H9 (cell line): ENCODE data around the gene FOXK1. TPM values are rescaled to one million over a fixed set of nuclear protein-coding genes. Genes with fewer than 3 reads are reported as not detected.

ENCODE experiments used
- DNase-seq: peaks from one replicate; pipeline ENCODE4 v3.0.0-alpha.2; 2017
- H2AFZ ChIP-seq: one replicate; pipeline ENCODE4 v1.6.1; 2013; ENCODE audit warnings: mild to moderate bottlenecking, low read length, control low read depth, moderate library complexity
- H2AK5ac ChIP-seq: 2 replicates; pipeline ENCODE4 v1.6.1; 2013; ENCODE audit warnings: low read length, control low read depth, mixed read lengths; ENCODE audit not compliant: insufficient read length
- H2BK120ac ChIP-seq: one replicate; pipeline ENCODE4 v1.6.1; 2013; ENCODE audit warnings: low read depth, mild to moderate bottlenecking, low read length, control low read depth, inconsistent platforms; ENCODE audit not compliant: poor library complexity, severe bottlenecking
- H2BK12ac ChIP-seq: 2 replicates; pipeline ENCODE4 v1.6.1; 2013; ENCODE audit warnings: low read length, control low read depth, mixed read lengths, low read depth; ENCODE audit not compliant: insufficient read length
- H2BK15ac ChIP-seq: 2 replicates; pipeline ENCODE4 v1.6.1; 2013; ENCODE audit warnings: low read depth, low read length, control low read depth
- H2BK20ac ChIP-seq: one replicate; pipeline ENCODE4 v1.6.1; 2013; ENCODE audit warnings: low read depth, mild to moderate bottlenecking, low read length, control low read depth, inconsistent platforms; ENCODE audit not compliant: poor library complexity, severe bottlenecking
- H2BK5ac ChIP-seq: 2 replicates; pipeline ENCODE4 v1.6.1; 2013; ENCODE audit warnings: low read length, control low read depth, mixed read lengths; ENCODE audit not compliant: insufficient read length
- H3K14ac ChIP-seq: 2 replicates; pipeline ENCODE4 v1.6.1; 2013; ENCODE audit warnings: low read length, control low read depth; ENCODE audit not compliant: insufficient read depth
- H3K18ac ChIP-seq: 2 replicates; pipeline ENCODE4 v1.6.1; 2013; ENCODE audit warnings: low read depth, mild to moderate bottlenecking, mixed read lengths, low read length, control low read depth; ENCODE audit not compliant: insufficient read length
- H3K23ac ChIP-seq: 2 replicates; pipeline ENCODE4 v1.6.1; 2013; ENCODE audit warnings: low read length, control low read depth, mixed read lengths, low read depth; ENCODE audit not compliant: insufficient read length
- H3K23me2 ChIP-seq: 2 replicates; pipeline ENCODE4 v1.6.1; 2013; ENCODE audit warnings: low read depth, mild to moderate bottlenecking, mixed read lengths, low read length, control low read depth; ENCODE audit not compliant: insufficient read length, poor library complexity, severe bottlenecking
- H3K27ac ChIP-seq: 2 replicates; pipeline ENCODE4 v1.5.1; 2013; ENCODE audit warnings: low read length, control low read depth, mixed read lengths, low read depth; ENCODE audit not compliant: insufficient read length
- H3K27me3 ChIP-seq: 2 replicates; pipeline ENCODE4 v1.6.1; 2013; ENCODE audit warnings: low read length, control low read depth, inconsistent platforms; ENCODE audit not compliant: insufficient read depth
- H3K4ac ChIP-seq: 2 replicates; pipeline ENCODE4 v1.6.1; 2013; ENCODE audit warnings: low read depth, mild to moderate bottlenecking, control low read depth, inconsistent platforms, low read length, moderate library complexity
- H3K4me1 ChIP-seq: 2 replicates; pipeline ENCODE4 v1.6.1; 2013; ENCODE audit warnings: low read length, control low read depth, inconsistent platforms; ENCODE audit not compliant: insufficient read depth
- H3K4me2 ChIP-seq: 2 replicates; pipeline ENCODE4 v1.6.1; 2013; ENCODE audit warnings: low read length, control low read depth, mixed read lengths; ENCODE audit not compliant: insufficient read length, insufficient read depth
- H3K56ac ChIP-seq: 2 replicates; pipeline ENCODE4 v1.6.1; 2013; ENCODE audit warnings: low read depth, mild to moderate bottlenecking, mixed read lengths, low read length, control low read depth; ENCODE audit not compliant: insufficient read length
- H3K79me1 ChIP-seq: 2 replicates; pipeline ENCODE4 v1.6.1; 2013; ENCODE audit warnings: low read depth, mild to moderate bottlenecking, moderate library complexity, low read length, control low read depth, inconsistent platforms; ENCODE audit not compliant: insufficient read depth, poor library complexity, severe bottlenecking
- H3K79me2 ChIP-seq: 2 replicates; pipeline ENCODE4 v1.6.1; 2013; ENCODE audit warnings: low read length, control low read depth, inconsistent platforms; ENCODE audit not compliant: insufficient read depth
- H3K9ac ChIP-seq: 2 replicates; pipeline ENCODE4 v1.6.1; 2013; ENCODE audit warnings: low read length, control low read depth, mixed read lengths; ENCODE audit not compliant: insufficient read length; ENCODE audit errors: extremely low read depth
- H3K9me3 ChIP-seq: one replicate; pipeline ENCODE4 v1.6.1; 2013; ENCODE audit warnings: low read depth, low read length, inconsistent platforms; ENCODE audit not compliant: control insufficient read depth
- H3T11ph ChIP-seq: one replicate; pipeline ENCODE4 v1.6.1; 2013; ENCODE audit warnings: mild to moderate bottlenecking, low read length, control low read depth, inconsistent platforms
- H4K20me1 ChIP-seq: one replicate; pipeline ENCODE4 v1.6.1; 2013; ENCODE audit not compliant: control insufficient read depth, insufficient read length, insufficient read depth
- H4K5ac ChIP-seq: 2 replicates; pipeline ENCODE4 v1.6.1; 2013; ENCODE audit warnings: low read depth, mild to moderate bottlenecking, mixed read lengths, low read length, control low read depth; ENCODE audit not compliant: insufficient read length
- H4K8ac ChIP-seq: replicated peaks from 2 replicates; pipeline ENCODE4 v1.6.1; 2013; ENCODE audit warnings: low read length, control low read depth, mixed read lengths, low read depth; ENCODE audit not compliant: insufficient read length
- H4K91ac ChIP-seq: 2 replicates; pipeline ENCODE4 v1.6.1; 2013; ENCODE audit warnings: low read depth, mild to moderate bottlenecking, moderate library complexity, mixed read lengths, low read length, control low read depth; ENCODE audit not compliant: insufficient read length
- H3K27ac Mint-ChIP-seq, 3 experiments: 2 replicates in 2 of 3; 3 replicates in 1 of 3; pipeline ENCODE4 v1.8.0; 2020 to 2021; ENCODE audit warnings: mixed read lengths in 3 of 3, mild to moderate bottlenecking in 1 of 3, moderate library complexity in 1 of 3
- H3K27me3 Mint-ChIP-seq: 2 replicates; pipeline ENCODE4 v1.8.0; 2021; ENCODE audit warnings: low read depth, mild to moderate bottlenecking, moderate library complexity, mixed read lengths
- H3K36me3 Mint-ChIP-seq, 3 experiments: 2 replicates in 2 of 3; 3 replicates in 1 of 3; pipeline ENCODE4 v1.8.0; 2020 to 2021; ENCODE audit warnings: low read depth in 3 of 3, mixed read lengths in 3 of 3; ENCODE audit not compliant: insufficient read depth in 1 of 3
- H3K4me1 Mint-ChIP-seq, 2 experiments: 2 replicates each; pipeline ENCODE4 v1.8.0; 2020; ENCODE audit warnings: mixed read lengths in 2 of 2
- H3K4me3 Mint-ChIP-seq, 2 experiments: 2 replicates in 1 of 2; 3 replicates in 1 of 2; pipeline ENCODE4 v1.8.0; 2020 to 2021; ENCODE audit warnings: mild to moderate bottlenecking in 2 of 2, mixed read lengths in 2 of 2, moderate library complexity in 1 of 2
- H3K9me3 Mint-ChIP-seq, 2 experiments: 2 replicates in 1 of 2; 3 replicates in 1 of 2; pipeline ENCODE4 v1.8.0; 2020; ENCODE audit warnings: mild to moderate bottlenecking in 2 of 2, mixed read lengths in 2 of 2, moderate library complexity in 1 of 2
- WGBS: extraction: QIAGEN DNeasy Blood & Tissue Kit; methylation state at CpG from one replicate; pipeline ENCODE4 v1.1.7; 2013; ENCODE audit warnings: missing lambda C conversion rate, low lambda C conversion rate, mixed read lengths; ENCODE audit not compliant: insufficient read length; ENCODE audit errors: extremely low coverage; 5-methylcytosine and 5-hydroxymethylcytosine counted together
- total RNA-seq: library from RNA; stranded (reverse); gene quantifications from 2 replicates; pipeline ENCODE4 v1.2.1, GENCODE V29; 2021
- TF ChIP-seq, protein P1 (sequence below): fragments of 200-600 bp; sonication (generic); conservative IDR thresholded peaks from 3 replicates; pipeline ENCODE4 v1.8.0; 2021; ENCODE audit warnings: antibody characterized with exemption, mild to moderate bottlenecking

Gene FOXK1
- total RNA-seq, 1 experiment from 2014 or later, result 14.4 TPM

DNA sequence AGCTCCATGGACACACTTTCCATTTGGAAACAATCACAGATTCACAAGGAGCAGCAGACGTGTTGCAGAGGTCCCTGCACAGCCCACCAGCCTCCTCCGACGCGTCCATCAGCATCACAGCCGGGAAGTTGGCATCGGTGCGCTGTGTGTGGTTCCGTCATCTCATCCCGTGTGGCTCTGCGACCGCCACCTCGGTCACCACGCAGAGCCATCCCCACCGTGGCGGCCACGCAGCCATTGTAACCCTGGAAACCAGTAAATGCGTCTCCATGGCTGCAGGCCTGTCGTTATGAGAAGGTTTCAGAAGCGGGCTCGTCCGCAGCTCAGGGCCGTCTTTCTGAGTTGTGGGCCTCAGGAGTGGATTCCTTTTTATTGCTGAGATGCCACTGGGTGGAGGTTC lies 36.0 kb downstream of the FOXK1 start:
- TF ChIP-seq, protein P1, sequence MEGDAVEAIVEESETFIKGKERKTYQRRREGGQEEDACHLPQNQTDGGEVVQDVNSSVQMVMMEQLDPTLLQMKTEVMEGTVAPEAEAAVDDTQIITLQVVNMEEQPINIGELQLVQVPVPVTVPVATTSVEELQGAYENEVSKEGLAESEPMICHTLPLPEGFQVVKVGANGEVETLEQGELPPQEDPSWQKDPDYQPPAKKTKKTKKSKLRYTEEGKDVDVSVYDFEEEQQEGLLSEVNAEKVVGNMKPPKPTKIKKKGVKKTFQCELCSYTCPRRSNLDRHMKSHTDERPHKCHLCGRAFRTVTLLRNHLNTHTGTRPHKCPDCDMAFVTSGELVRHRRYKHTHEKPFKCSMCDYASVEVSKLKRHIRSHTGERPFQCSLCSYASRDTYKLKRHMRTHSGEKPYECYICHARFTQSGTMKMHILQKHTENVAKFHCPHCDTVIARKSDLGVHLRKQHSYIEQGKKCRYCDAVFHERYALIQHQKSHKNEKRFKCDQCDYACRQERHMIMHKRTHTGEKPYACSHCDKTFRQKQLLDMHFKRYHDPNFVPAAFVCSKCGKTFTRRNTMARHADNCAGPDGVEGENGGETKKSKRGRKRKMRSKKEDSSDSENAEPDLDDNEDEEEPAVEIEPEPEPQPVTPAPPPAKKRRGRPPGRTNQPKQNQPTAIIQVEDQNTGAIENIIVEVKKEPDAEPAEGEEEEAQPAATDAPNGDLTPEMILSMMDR, result no peak
- Histone ChIP-seq H2BK12ac (no peak overlapping the region), H4K91ac (no peak overlapping the region), H2BK15ac (no peak overlapping the region), H3K79me1 (no peaks in the 10 kb centered on the region), H3K14ac (no peak overlapping the region), H4K20me1 (no peaks in the 10 kb centered on the region), H3K56ac (no peak overlapping the region), H3K4me1 (no peaks in the 10 kb centered on the region), H3T11ph (no peak overlapping the region), H3K9ac (no peak overlapping the region), H2BK5ac (no peak overlapping the region), H3K27ac (no peak overlapping the region), H4K5ac (no peak overlapping the region), H3K23ac (no peak overlapping the region), H2AFZ (no peak overlapping the region), H2BK120ac (no peak overlapping the region), H3K4ac (no peak overlapping the region), H4K8ac (no peak overlapping the region), H3K4me2 (no peak overlapping the region), H3K9me3 (peaks cover 3% of the 10 kb centered on the region), H2AK5ac (no peak overlapping the region), H3K79me2 (no peaks in the 10 kb centered on the region; the same call in 1 of the 2 replicates), H2BK20ac (no peak overlapping the region), H3K23me2 (no peaks in the 10 kb centered on the region), H3K27me3 (no peaks in the 10 kb centered on the region; the same call in 1 of the 2 replicates), H3K18ac (no peak overlapping the region)
- H3K4me1 Mint-ChIP-seq, result no peaks in the 10 kb centered on the region
- no peak overlapping the region for H3K4me3 Mint-ChIP-seq
- peaks cover 7% of the 10 kb centered on the region in 2 experiments; a peak in 3 of 5 replicates for H3K9me3 Mint-ChIP-seq
- WGBS, result no CpG with 5 or more reads among the region's 22 CpGs
- DNase-seq, result no peak
- H3K36me3 Mint-ChIP-seq, result peaks cover 0 to 16% (median 8%) of the 10 kb centered on the region in 3 experiments; a peak in 4 of 7 replicates
- H3K27ac Mint-ChIP-seq, result peak overlapping the region in 1 of 3 experiments; percentile 44; a peak in 1 of 7 replicates
- peaks cover 52% of the 10 kb centered on the region for H3K27me3 Mint-ChIP-seq
